Sigmoid colon (tissue), 4 donors: Measurements from ENCODE around the gene PTPRQ.

Experiments used
- CTCF ChIP-seq, 4 experiments: fragments of 450-650 bp in 3 of 4; fragments of 200-600 bp in 1 of 4; IDR thresholded peaks; one replicate each; pipeline ENCODE4 v1.5.1; 2016 to 2019; ENCODE audit warnings: antibody characterized with exemption in 4 of 4, mild to moderate bottlenecking in 3 of 4, moderate library complexity in 2 of 4
- EP300 ChIP-seq, 4 donors: sonication (generic); formaldehyde crosslinking; IDR thresholded peaks; one replicate each; pipeline ENCODE4 v1.6.1; 2017; ENCODE audit warnings: antibody characterized with exemption in 4 of 4
- POLR2A ChIP-seq, 2 donors: fragments of 450-650 bp; IDR thresholded peaks; one replicate each; pipeline ENCODE4 v1.6.1; 2016; ENCODE audit warnings: antibody characterized with exemption in 2 of 2, mild to moderate bottlenecking in 2 of 2, moderate library complexity in 2 of 2
- POLR2AphosphoS5 ChIP-seq, 4 donors: sonication (generic); formaldehyde crosslinking; IDR thresholded peaks; one replicate each; pipeline ENCODE4 v1.6.1; 2017; ENCODE audit warnings: antibody characterized with exemption in 4 of 4

- TF ChIP-seq CTCF (IDR thresholded peaks at IDR 0.05), result no peak
- no peak for TF ChIP-seq POLR2A (IDR thresholded peaks at IDR 0.05)
- no peak for TF ChIP-seq EP300 (IDR thresholded peaks at IDR 0.05)
- TF ChIP-seq POLR2AphosphoS5 (IDR thresholded peaks at IDR 0.05), result no peak
Observed at GRCh38 chr12:80485222-80485987, 41.4 kb downstream of the PTPRQ start.
